H1 (cell line): Measurements from ENCODE around the gene EFR3B. TPM values are rescaled to one million over a fixed set of nuclear protein-coding genes. Genes with fewer than 3 reads are reported as not detected.

ENCODE experiments used
- CTCF ChIA-PET: fragments of 300-600 bp; sonication (Branson Sonifier 250); formaldehyde crosslinking; loops from one replicate; lab custom pipeline; 2021; ENCODE audit not compliant: partially characterized antibody; lab: Charles Lee
- POLR2A ChIA-PET: fragments of 300-600 bp; sonication (Branson Sonifier 250); formaldehyde crosslinking; loops from one replicate; lab custom pipeline; 2021; ENCODE audit warnings: inconsistent platforms; ENCODE audit not compliant: partially characterized antibody; lab: Charles Lee
- DNase-seq, 2 experiments: peaks; one replicate each; pipeline versions ENCODE4 v3.0.0 to v3.0.0-alpha.2; 2010 to 2022; ENCODE audit warnings: low spot score in 2 of 2, low read depth in 1 of 2, mixed read lengths in 1 of 2
- FAIRE-seq: peaks from 2 replicates; lab custom pipeline; 2011; peaks lifted over from hg19 to GRCh38; lab: Jason Lieb, UNC
- H2AFZ ChIP-seq: 2 replicates; pipeline ENCODE4 v1.8.1; 2012; ENCODE audit warnings: low read length, inconsistent platforms
- H2AK5ac ChIP-seq: 2 replicates; pipeline ENCODE4 v1.6.1; 2013; ENCODE audit warnings: low read depth, low read length
- H2BK120ac ChIP-seq: replicated peaks from 2 replicates; pipeline ENCODE3; 2013; ENCODE audit warnings: low read depth, low read length, inconsistent platforms
- H2BK12ac ChIP-seq: 2 replicates; pipeline ENCODE4 v1.6.1; 2013; ENCODE audit warnings: low read depth, low read length
- H2BK15ac ChIP-seq: 2 replicates; pipeline ENCODE4 v1.6.1; 2013; ENCODE audit warnings: low read length
- H2BK20ac ChIP-seq: 2 replicates; pipeline ENCODE4 v1.6.1; 2013; ENCODE audit warnings: low read length
- H2BK5ac ChIP-seq: 2 replicates; pipeline ENCODE4 v1.6.1; 2013; ENCODE audit warnings: low read depth, low read length
- H3K14ac ChIP-seq: 2 replicates; pipeline ENCODE4 v1.6.1; 2013; ENCODE audit warnings: inconsistent platforms; ENCODE audit not compliant: insufficient read length
- H3K18ac ChIP-seq: 2 replicates; pipeline ENCODE4 v1.6.1; 2013; ENCODE audit warnings: low read length; ENCODE audit errors: extremely low read depth
- H3K23ac ChIP-seq: 2 replicates; pipeline ENCODE4 v1.6.1; 2013; ENCODE audit warnings: inconsistent platforms; ENCODE audit not compliant: insufficient read length
- H3K23me2 ChIP-seq: 2 replicates; pipeline ENCODE4 v1.6.1; 2013; ENCODE audit warnings: low read depth, low read length
- H3K27ac ChIP-seq: 2 replicates; pipeline ENCODE4 v1.6.1; 2011; ENCODE audit warnings: low read depth, low read length, inconsistent platforms
- H3K27me3 ChIP-seq, 4 experiments: replicated peaks in 1 of 4; 1 replicate in 1 of 4; 2 replicates in 3 of 4; pipeline versions ENCODE4 v1.6.1 to v1.8.1; 2011 to 2013; ENCODE audit warnings: low read length in 3 of 4, mild to moderate bottlenecking in 3 of 4, inconsistent platforms in 2 of 4, mixed read lengths in 2 of 4, moderate library complexity in 1 of 4; ENCODE audit not compliant: control insufficient read depth in 3 of 4, insufficient read depth in 3 of 4; ENCODE audit errors: extremely low read depth in 1 of 4
- H3K36me3 ChIP-seq, 4 experiments: 2 replicates each; pipeline versions ENCODE4 v1.6.1 to v1.8.1; 2011 to 2013; ENCODE audit warnings: mild to moderate bottlenecking in 4 of 4, low read length in 3 of 4, moderate library complexity in 2 of 4, control low read depth in 1 of 4, inconsistent platforms in 1 of 4; ENCODE audit not compliant: insufficient read depth in 4 of 4, control insufficient read depth in 2 of 4
- H3K4ac ChIP-seq: replicated peaks from 2 replicates; pipeline ENCODE3; 2013; ENCODE audit warnings: low read length, low read depth, mixed read lengths, inconsistent platforms; ENCODE audit not compliant: insufficient read length
- H3K4me1 ChIP-seq, 4 experiments: replicated peaks in 1 of 4; 1 replicate in 1 of 4; 2 replicates in 3 of 4; pipeline versions ENCODE4 v1.6.1 to v1.8.1; 2011 to 2013; ENCODE audit warnings: low read length in 3 of 4, inconsistent platforms in 2 of 4, mixed read lengths in 1 of 4; ENCODE audit not compliant: insufficient read depth in 4 of 4, control insufficient read depth in 3 of 4
- H3K4me2 ChIP-seq, 2 experiments: 2 replicates each; pipeline versions ENCODE4 v1.6.1 to v1.8.1; 2011 to 2013; ENCODE audit warnings: low read depth in 2 of 2, low read length in 2 of 2, control low read depth in 1 of 2, inconsistent platforms in 1 of 2, mild to moderate bottlenecking in 1 of 2; ENCODE audit not compliant: insufficient read depth in 1 of 2
- H3K4me3 ChIP-seq, 4 experiments: fragments of 200-600, 300-600 bp in 1 of 4; sonication (generic), shearing (Covaris generic), sonication (Bioruptor Twin) in 1 of 4; 2 replicates each; pipeline versions ENCODE4 v1.5.1 to v1.8.1; 2011 to 2016; ENCODE audit warnings: low read length in 4 of 4, low read depth in 3 of 4, control low read depth in 2 of 4, inconsistent platforms in 2 of 4, mild to moderate bottlenecking in 2 of 4, mixed read lengths in 1 of 4, moderate library complexity in 1 of 4; ENCODE audit not compliant: insufficient read depth in 2 of 4; ENCODE audit errors: extremely low read depth in 1 of 4
- H3K56ac ChIP-seq: replicated peaks from 2 replicates; pipeline ENCODE3; 2013; ENCODE audit warnings: low read depth, mild to moderate bottlenecking, mixed read lengths, low read length, inconsistent platforms; ENCODE audit not compliant: insufficient read length
- H3K79me1 ChIP-seq: 2 replicates; pipeline ENCODE4 v1.6.1; 2013; ENCODE audit warnings: low read depth, low read length, control low read depth
- H3K79me2 ChIP-seq, 2 experiments: 2 replicates each; pipeline versions ENCODE4 v1.6.1 to v1.8.1; 2012 to 2013; ENCODE audit warnings: low read length in 2 of 2, mild to moderate bottlenecking in 2 of 2, inconsistent platforms in 1 of 2; ENCODE audit not compliant: insufficient read depth in 2 of 2, control insufficient read depth in 1 of 2
- H3K9ac ChIP-seq, 4 experiments: replicated peaks in 1 of 4; 1 replicate in 1 of 4; 2 replicates in 3 of 4; pipeline versions ENCODE4 v1.6.1 to v1.8.1; 2011 to 2013; ENCODE audit warnings: low read depth in 3 of 4, low read length in 3 of 4, control low read depth in 2 of 4, mild to moderate bottlenecking in 2 of 4, moderate library complexity in 2 of 4, inconsistent platforms in 1 of 4; ENCODE audit errors: extremely low read depth in 1 of 4
- H3K9me3 ChIP-seq, 2 experiments: 2 replicates each; pipeline versions ENCODE4 v1.6.1 to v1.8.1; 2012 to 2013; ENCODE audit warnings: mild to moderate bottlenecking in 2 of 2, moderate library complexity in 2 of 2, control low read depth in 1 of 2, inconsistent platforms in 1 of 2, low read depth in 1 of 2, low read length in 1 of 2, mixed read lengths in 1 of 2; ENCODE audit not compliant: insufficient read depth in 2 of 2
- H4K20me1 ChIP-seq, 2 experiments: replicated peaks in 1 of 2; 2 replicates each; pipeline versions ENCODE3 to v1.8.1; 2011 to 2013; ENCODE audit warnings: inconsistent platforms in 2 of 2, low read length in 2 of 2, mild to moderate bottlenecking in 1 of 2; ENCODE audit not compliant: insufficient read depth in 2 of 2, control insufficient read depth in 1 of 2
- H4K5ac ChIP-seq: 2 replicates; pipeline ENCODE4 v1.6.1; 2013; ENCODE audit warnings: low read length, low read depth, mixed read lengths, inconsistent platforms; ENCODE audit not compliant: insufficient read length
- H4K8ac ChIP-seq: 2 replicates; pipeline ENCODE4 v1.8.0; 2013; ENCODE audit warnings: mild to moderate bottlenecking, moderate library complexity, low read length, inconsistent platforms; ENCODE audit not compliant: insufficient read depth; ENCODE audit errors: extremely low read depth
- H4K91ac ChIP-seq: replicated peaks from 2 replicates; pipeline ENCODE3; 2013; ENCODE audit warnings: low read length, mixed read lengths, inconsistent platforms; ENCODE audit not compliant: insufficient read length
- ATF2 ChIP-seq: IDR thresholded peaks from 2 replicates; pipeline ENCODE4 v1.6.1; 2012; ENCODE audit warnings: low read length, inconsistent platforms
- POLR2A ChIP-seq, 2 experiments: IDR thresholded peaks; 1 replicate in 1 of 2; 2 replicates in 1 of 2; pipeline ENCODE4 v1.6.1; 2011; ENCODE audit warnings: low read depth in 2 of 2, low read length in 2 of 2, mild to moderate bottlenecking in 2 of 2; ENCODE audit errors: control extremely low read depth in 1 of 2
- POLR2AphosphoS5 ChIP-seq: IDR thresholded peaks from 2 replicates; pipeline ENCODE4 v1.6.1; 2011; ENCODE audit warnings: low read depth, low read length
- WGBS, 2 experiments: shearing (Covaris generic) in 1 of 2; methylation state at CpG; one replicate each; pipeline versions ENCODE4 v1.1.6 to v1.1.7; 2013 to 2015; ENCODE audit warnings: low lambda C conversion rate in 2 of 2, mixed read lengths in 2 of 2, inconsistent platforms in 1 of 2, low coverage in 1 of 2, missing lambda C conversion rate in 1 of 2; ENCODE audit not compliant: insufficient replicate concordance in 2 of 2, insufficient coverage in 1 of 2, insufficient read length in 1 of 2; ENCODE audit errors: extremely low coverage in 1 of 2, missing lambda C conversion rate in 1 of 2; 5-methylcytosine and 5-hydroxymethylcytosine counted together
- polyA plus RNA-seq, 7 experiments: library from polyadenylated mRNA; depleted of rRNA in 3 of 7; stranded (reverse) in 5 of 7; unstranded in 2 of 7; fragments of >200 nt in 5 of 7; fragments of 200-250 nt in 2 of 7; gene quantifications; 1 replicate in 5 of 7; 2 replicates in 1 of 7; 4 replicates in 1 of 7; pipeline versions ENCODE4 v1.2.1 to v1.2.3, GENCODE V29; 2011 to 2013; ENCODE audit warnings: missing spikeins in 2 of 7, mixed read lengths in 2 of 7
- total RNA-seq: library from RNA; stranded (reverse); fragmentation: NEBNext Ultra II Directional; extraction: Animal tissue kit (Norgen Biotek cat#: 25700); gene quantifications from 2 replicates; pipeline ENCODE4 v1.2.1, GENCODE V29; 2021

The EFR3B gene
- total and polyA plus RNA-seq, 2 of the 8 experiments (the other 6 are each of a cell fraction or from before 2014, with no cell fraction given): 3.4 to 9.6 TPM

- Histone ChIP-seq H3K36me3 (no peaks in the 10 kb centered on the region), H2BK120ac (no peak overlapping the region), H4K5ac (no peak overlapping the region), H3K4me1 (no peaks in the 10 kb centered on the region), H2AK5ac (no peak overlapping the region), H2BK12ac (no peak overlapping the region), H4K8ac (no peak overlapping the region), H4K20me1 (no peaks in the 10 kb centered on the region), H3K23me2 (0 out of 2 replicates have a peak, but pooled peaks cover 2% of the 10 kb centered on the region), H3K79me1 (no peaks in the 10 kb centered on the region), H3K14ac (no peak overlapping the region), H2BK20ac (no peak overlapping the region), H3K4ac (no peak overlapping the region), H3K18ac (no peak overlapping the region), H2BK5ac (no peak overlapping the region), H3K27me3 (no peaks in the 10 kb centered on the region), H2AFZ (no peak overlapping the region), H3K27ac (no peak overlapping the region), H4K91ac (no peak overlapping the region), H3K9ac (no peak overlapping the region), H3K23ac (no peak overlapping the region), H3K79me2 (no peaks in the 10 kb centered on the region), H3K4me2 (no peak overlapping the region), H3K4me3 (no peak overlapping the region), H3K9me3 (no peaks in the 10 kb centered on the region), H2BK15ac (no peak overlapping the region), H3K56ac (no peak overlapping the region)
- DNase-seq (no peak), FAIRE-seq (no peak)
- POLR2A ChIA-PET: no interaction called here
- WGBS, 2 experiments: 88% methylated on average over 4 of the region's 4 CpGs; no CpG with 5 or more reads in 1 of the 2 experiments
- no peak for TF ChIP-seq POLR2AphosphoS5
- no peak for TF ChIP-seq POLR2A (IDR thresholded peaks at IDR 0.05; ENCODE audit: control extremely low read depth in 1 of 2, low read depth in 2 of 2, low read length in 2 of 2)
- no peak for TF ChIP-seq ATF2
- CTCF ChIA-PET: interaction anchor here (1.3 kb wide), 1 partner anchor 9 kb away, joined by 3 read pairs; the partner anchor contains the start of gene EFR3B
Measured at GRCh38 chr2:25032901-25033300, 9.0 kb upstream of the EFR3B start.
